ENCODE results near the gene NTN4.
"Not testable (repeated sequence)": the region's sequence is repeated elsewhere in the genome, so short reads cannot be mapped to it uniquely, and the experiment has no call there.

Gene NTN4

GRCh38 chr12:95790033-95790916, at the start of gene NTN4:
NTN4 (minus strand) TSS chr12:95790764; CDS start chr12:95790309, 455 bp downstream.
- DNase-seq (ENCODE audit: low spot score), result no peak

GRCh38 chr12:95838125-95838524, 47.6 kb upstream of the NTN4 start:
- no peak for DNase-seq (ENCODE audit: low spot score)

GRCh38 chr12:95837240-95838038, 46.9 kb upstream of the NTN4 start:
- no peak for DNase-seq (ENCODE audit: low spot score)

GRCh38 chr12:95836630-95837239, 46.2 kb upstream of the NTN4 start:
- DNase-seq (ENCODE audit: low spot score), result no peak

- no peak for DNase-seq (ENCODE audit: low spot score)
These were observed 45.6 kb upstream of the NTN4 start for GRCh38 chr12:95836185-95836609.

- no peak for DNase-seq (ENCODE audit: low spot score)
These were observed 44.0 kb upstream of the NTN4 start for GRCh38 chr12:95834572-95834971.

GRCh38 chr12:95830335-95831089, 39.9 kb upstream of the NTN4 start:
- DNase-seq (ENCODE audit: low spot score), result no peak

- DNase-seq (ENCODE audit: low spot score), result no peak
These were observed 38.8 kb upstream of the NTN4 start for GRCh38 chr12:95829395-95829794.

GRCh38 chr12:95820096-95820703, 29.6 kb upstream of the NTN4 start:
- peak; percentile 46 for DNase-seq (ENCODE audit: low spot score)

- DNase-seq (ENCODE audit: low spot score), result peak; percentile 25
These were observed 25.2 kb upstream of the NTN4 start for GRCh38 chr12:95815632-95816212.

GRCh38 chr12:95812155-95812554, 21.6 kb upstream of the NTN4 start:
- DNase-seq (ENCODE audit: low spot score), result not testable (repeated sequence)

- DNase-seq (ENCODE audit: low spot score), result no peak
These were observed 19.8 kb upstream of the NTN4 start for GRCh38 chr12:95810411-95810810.

- DNase-seq (ENCODE audit: low spot score), result no peak
These were observed 18.6 kb upstream of the NTN4 start for GRCh38 chr12:95809000-95809680.

GRCh38 chr12:95808146-95808545, 17.6 kb upstream of the NTN4 start:
- DNase-seq (ENCODE audit: low spot score), result no peak

GRCh38 chr12:95805864-95806671, 15.5 kb upstream of the NTN4 start:
- no peak for DNase-seq (ENCODE audit: low spot score)

- no peak for DNase-seq (ENCODE audit: low spot score)
These were observed 13.7 kb upstream of the NTN4 start for GRCh38 chr12:95804291-95804690.

- DNase-seq (ENCODE audit: low spot score), result no peak
These were observed 13.3 kb upstream of the NTN4 start for GRCh38 chr12:95803817-95804216.

- DNase-seq (ENCODE audit: low spot score), result no peak
These were observed 12.1 kb upstream of the NTN4 start for GRCh38 chr12:95802482-95803270.

- DNase-seq (ENCODE audit: low spot score), result no peak
These were observed 6.4 kb upstream of the NTN4 start for GRCh38 chr12:95796982-95797289.
